Suppressor macrophage treated with lipopolysaccharide for 4 hours (primary cell): ENCODE results near the gene HPS1.

Experiments used
- DNase-seq: peaks from one replicate; pipeline ENCODE4 v3.0.0-alpha.2; 2020

The HPS1 gene

GRCh38 chr10:98431016-98431415 lies 15.7 kb downstream of the HPS1 start:
- DNase-seq: no peak

GRCh38 chr10:98430427-98430826 lies 16.3 kb downstream of the HPS1 start:
- DNase-seq: no peak

- no peak for DNase-seq
These were observed 17.2 kb downstream of the HPS1 start for GRCh38 chr10:98429320-98430072.

- DNase-seq: no peak
These were observed 19.7 kb downstream of the HPS1 start for GRCh38 chr10:98427011-98427515.

GRCh38 chr10:98425511-98426352 lies 21.0 kb downstream of the HPS1 start:
- peak; percentile 71 for DNase-seq

- DNase-seq: no peak
These were observed 22.2 kb downstream of the HPS1 start for GRCh38 chr10:98424295-98425254.

GRCh38 chr10:98423691-98424120 lies 23.0 kb downstream of the HPS1 start:
- DNase-seq: no peak

- DNase-seq: no peak
These were observed 24.6 kb downstream of the HPS1 start for GRCh38 chr10:98422182-98422581.

- DNase-seq: no peak
These were observed 25.9 kb downstream of the HPS1 start for GRCh38 chr10:98420786-98421185.

GRCh38 chr10:98419469-98420261 lies 27.1 kb downstream of the HPS1 start:
- DNase-seq: no peak

GRCh38 chr10:98418665-98419468 lies 27.9 kb downstream of the HPS1 start:
- DNase-seq: no peak

- no peak for DNase-seq
These were observed 28.6 kb downstream of the HPS1 start for GRCh38 chr10:98417973-98418664.

GRCh38 chr10:98417481-98417959 lies 29.2 kb downstream of the HPS1 start:
- DNase-seq: no peak

GRCh38 chr10:98416606-98417388 lies 29.9 kb downstream of the HPS1 start:
- DNase-seq: no peak

GRCh38 chr10:98415731-98416119 lies 31.0 kb downstream of the HPS1 start:
- no peak for DNase-seq

GRCh38 chr10:98414932-98415730 lies 31.6 kb downstream of the HPS1 start, which contains the start of gene PYROXD2:
Gene PYROXD2 (minus strand): TSS chr10:98415182. CDS start chr10:98415135, 47 bp downstream.
- DNase-seq: peak; percentile 23

- no peak for DNase-seq
These were observed 32.2 kb downstream of the HPS1 start for GRCh38 chr10:98414578-98414931.

GRCh38 chr10:98411768-98412167 lies 35.0 kb downstream of the HPS1 start:
- no peak for DNase-seq
